NCI-H128 (cell line): ENCODE data around the gene PRAMEF1.
"Not testable (repeated sequence)": the region's sequence is repeated elsewhere in the genome, so short reads cannot be mapped to it uniquely, and the experiment has no call there.

Source experiments
- DNase-seq: peaks from one replicate; lab custom pipeline; 2025; ENCODE audit not compliant: unreplicated experiment; lab: John Stamatoyannopoulos, UW

Gene PRAMEF1

GRCh38 chr1:12775443-12775842 is 15.8 kb upstream of the PRAMEF1 start:
- no peak for DNase-seq

GRCh38 chr1:12776801-12777557 is 14.2 kb upstream of the PRAMEF1 start:
- DNase-seq, result no peak

GRCh38 chr1:12778061-12778460 is 13.1 kb upstream of the PRAMEF1 start:
- DNase-seq, result no peak

- no peak for DNase-seq
These were observed 12.3 kb upstream of the PRAMEF1 start for GRCh38 chr1:12778907-12779306.

GRCh38 chr1:12781488-12781887 is 9.7 kb upstream of the PRAMEF1 start:
- not testable (repeated sequence) for DNase-seq

- DNase-seq, result not testable (repeated sequence)
These were observed 7.4 kb upstream of the PRAMEF1 start for GRCh38 chr1:12783783-12784182.

GRCh38 chr1:12784729-12785128 is 6.5 kb upstream of the PRAMEF1 start:
- DNase-seq, result not testable (repeated sequence)

- no peak for DNase-seq
These were observed 7.7 kb downstream of the PRAMEF1 start for GRCh38 chr1:12798911-12799310.

GRCh38 chr1:12799730-12800129 is 8.5 kb downstream of the PRAMEF1 start:
- no peak for DNase-seq

- no peak for DNase-seq
These were observed 18.7 kb downstream of the PRAMEF1 start for GRCh38 chr1:12809933-12810332.

GRCh38 chr1:12810691-12811408 is 19.7 kb downstream of the PRAMEF1 start:
- DNase-seq, result no peak

GRCh38 chr1:12811409-12811784 is 20.2 kb downstream of the PRAMEF1 start:
- DNase-seq, result no peak

GRCh38 chr1:12819061-12819460 is 27.9 kb downstream of the PRAMEF1 start:
- not testable (repeated sequence) for DNase-seq

GRCh38 chr1:12831310-12831709 is 40.1 kb downstream of the PRAMEF1 start, which contains the start of gene PRAMEF11:
Gene PRAMEF11 (minus strand): TSS chr1:12831410. CDS start chr1:12828789, 2,621 bp downstream.
- not testable (repeated sequence) for DNase-seq

- DNase-seq, result not testable (repeated sequence)
These were observed 42.1 kb downstream of the PRAMEF1 start for GRCh38 chr1:12833251-12833650.
